Naive thymus-derived CD4-positive, alpha-beta T cell (primary cell): ENCODE results near the gene SYCE3. TPM values are rescaled to one million over a fixed set of nuclear protein-coding genes. Genes with fewer than 3 reads are reported as not detected.

Experiments used
- ATAC-seq: fragments of 150-1000 bp; cut with Tn5 transposase; 2 replicates; pipeline ENCODE4 v1.10.0; 2021; ENCODE audit warnings: mild to moderate bottlenecking, moderate library complexity
- CTCF ChIA-PET: fragments of 350-600 bp; sonication (Branson Sonifier 250); formaldehyde crosslinking; loops from one replicate; lab custom pipeline; 2021; ENCODE audit warnings: antibody characterized with exemption; lab: Charles Lee
- POLR2A ChIA-PET: fragments of 350-600 bp; sonication (Branson Sonifier 250); formaldehyde crosslinking; loops from one replicate; lab custom pipeline; 2021; ENCODE audit warnings: antibody characterized with exemption, inconsistent platforms; lab: Charles Lee
- DNase-seq, 9 donors: peaks; one replicate each; pipeline versions ENCODE4 v3.0.0 to v3.0.0-alpha.2; 2020 to 2022; ENCODE audit warnings: mixed read lengths in 1 of 9
- H3K27ac ChIP-seq: one replicate; pipeline ENCODE4 v1.7.0; 2013; ENCODE audit warnings: mild to moderate bottlenecking, low read depth, low read length, moderate library complexity
- H3K27me3 ChIP-seq, 2 donors: one replicate each; pipeline ENCODE4 v1.7.0; 2013; ENCODE audit warnings: low read length in 2 of 2, mild to moderate bottlenecking in 2 of 2, moderate library complexity in 2 of 2; ENCODE audit not compliant: control insufficient read depth in 2 of 2, insufficient read depth in 2 of 2
- H3K36me3 ChIP-seq, 3 experiments: 1 replicate in 2 of 3; 2 replicates in 1 of 3; pipeline ENCODE4 v1.7.0; 2013; ENCODE audit warnings: low read length in 3 of 3, mild to moderate bottlenecking in 3 of 3, moderate library complexity in 1 of 3; ENCODE audit not compliant: insufficient read depth in 3 of 3, control insufficient read depth in 2 of 3
- H3K4me1 ChIP-seq, 2 donors: one replicate each; pipeline ENCODE4 v1.7.0; 2013; ENCODE audit warnings: low read length in 2 of 2, mild to moderate bottlenecking in 2 of 2, moderate library complexity in 1 of 2; ENCODE audit not compliant: control insufficient read depth in 2 of 2, insufficient read depth in 2 of 2
- H3K4me3 ChIP-seq: 2 replicates; pipeline ENCODE4 v1.7.0; 2013; ENCODE audit warnings: mild to moderate bottlenecking, low read length
- H3K9me3 ChIP-seq, 3 experiments: 1 replicate in 2 of 3; 2 replicates in 1 of 3; pipeline ENCODE4 v1.7.0; 2013; ENCODE audit warnings: low read length in 3 of 3; ENCODE audit not compliant: control insufficient read depth in 2 of 3
- H3K27ac Mint-ChIP-seq, 9 donors: one replicate each; pipeline ENCODE4 v1.8.0; 2020 to 2022; ENCODE audit warnings: mixed read lengths in 9 of 9, mild to moderate bottlenecking in 8 of 9, moderate library complexity in 5 of 9, inconsistent platforms in 2 of 9
- H3K27me3 Mint-ChIP-seq, 5 donors: one replicate each; pipeline ENCODE4 v1.8.0; 2021 to 2022; ENCODE audit warnings: mixed read lengths in 5 of 5, mild to moderate bottlenecking in 1 of 5
- H3K36me3 Mint-ChIP-seq, 5 donors: one replicate each; pipeline ENCODE4 v1.8.0; 2020 to 2022; ENCODE audit warnings: mixed read lengths in 5 of 5, mild to moderate bottlenecking in 3 of 5, inconsistent platforms in 1 of 5
- H3K4me1 Mint-ChIP-seq, 7 donors: one replicate each; pipeline ENCODE4 v1.8.0; 2020 to 2022; ENCODE audit warnings: mixed read lengths in 7 of 7, mild to moderate bottlenecking in 3 of 7, inconsistent platforms in 1 of 7
- H3K4me3 Mint-ChIP-seq, 10 donors: one replicate each; pipeline ENCODE4 v1.8.0; 2020 to 2022; ENCODE audit warnings: mild to moderate bottlenecking in 10 of 10, mixed read lengths in 10 of 10, moderate library complexity in 6 of 10, inconsistent platforms in 2 of 10
- H3K9me3 Mint-ChIP-seq, 11 donors: one replicate each; pipeline ENCODE4 v1.8.0; 2020 to 2022; ENCODE audit warnings: mixed read lengths in 11 of 11, mild to moderate bottlenecking in 4 of 11, inconsistent platforms in 1 of 11, moderate library complexity in 1 of 11
- intact Hi-C, 2 donors: fragments of 100-400 bp; cut with micrococcal nuclease; formaldehyde crosslinking; loops; one replicate each; pipeline ENCODE4 v1.15.1; 2023
- polyA plus RNA-seq, 2 donors: library from polyadenylated mRNA; unstranded; fragments of 300-500 nt; fragmentation: Illumina TruSeq; gene quantifications; one replicate each; pipeline ENCODE4 v1.2.3, GENCODE V29; 2021
- total RNA-seq, 6 experiments: library from RNA in 5 of 6; stranded (reverse) in 5 of 6; gene quantifications; 1 replicate in 5 of 6; 2 replicates in 1 of 6; pipeline ENCODE4 v1.2.3 and lab custom pipeline; 2021 to 2026

The SYCE3 gene, protein sequence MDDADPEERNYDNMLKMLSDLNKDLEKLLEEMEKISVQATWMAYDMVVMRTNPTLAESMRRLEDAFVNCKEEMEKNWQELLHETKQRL
- total RNA-seq (not detected), polyA plus RNA-seq (not detected), total RNA-seq (lab: John Stamatoyannopoulos, UW) (not detected)

DNA sequence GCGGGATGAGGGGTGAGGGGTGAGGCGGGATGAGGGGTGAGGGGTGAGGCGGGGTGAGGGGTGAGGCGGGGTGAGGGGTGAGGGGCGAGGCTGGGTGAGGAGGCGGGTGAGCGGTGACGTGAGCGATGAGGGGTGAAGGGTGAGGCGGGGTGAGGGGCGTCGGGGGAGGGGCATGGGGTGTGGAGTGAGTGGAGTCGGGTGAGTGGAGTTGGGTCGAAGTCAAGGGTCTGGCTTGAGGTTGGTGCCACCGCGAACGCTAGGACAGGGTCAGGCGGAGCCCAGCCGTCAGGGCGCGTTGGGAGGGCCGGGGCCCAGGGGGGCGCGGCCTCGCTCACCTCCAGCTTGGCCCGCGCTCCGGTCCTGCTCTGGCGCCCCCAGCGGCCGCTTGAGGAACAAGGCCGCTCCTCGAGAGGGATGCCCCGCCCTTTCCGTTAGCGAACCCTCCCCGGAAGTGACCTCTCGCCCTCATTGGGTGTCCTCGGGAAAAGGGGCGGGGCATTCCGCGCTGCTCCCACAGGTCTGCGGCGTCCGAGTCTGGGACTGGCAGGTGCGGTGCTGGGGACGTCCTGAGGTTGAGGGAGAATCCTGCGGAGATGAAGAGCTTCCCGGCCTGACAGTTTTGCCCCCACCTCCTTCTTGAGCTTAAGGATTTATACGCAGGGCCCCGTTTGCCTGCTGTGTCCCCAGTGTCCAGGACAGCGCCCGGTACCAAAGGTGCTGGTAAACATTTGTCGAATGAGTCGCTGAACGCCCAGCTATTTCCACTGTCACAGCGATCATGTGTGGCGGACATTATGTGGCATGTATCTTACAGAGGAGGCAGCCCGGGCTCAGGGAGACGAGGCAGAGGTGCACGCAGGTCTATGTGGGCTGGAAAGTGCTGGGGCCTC is at the start of gene SYCE3:
SYCE3 (minus strand) TSS at position 397 of the 890 bp plus-strand sequence. CDS start 6,514 bp downstream, outside the sequence.
- Histone ChIP-seq H3K4me3 (peak within 1 kb of the TSS; percentile 75), H3K36me3 (no peaks in the 10 kb centered on the region), H3K9me3 (no peaks in the 10 kb centered on the region), H3K27ac (peak within 1 kb of the TSS; percentile 67), H3K27me3 (no peaks in the 10 kb centered on the region), H3K4me1 (peaks cover 0 to 4% of the 10 kb centered on the region in 2 donors)
- Mint-ChIP-seq H3K27ac (peak within 1 kb of the TSS; percentile 77 to 96 (median 87)), H3K9me3 (peaks cover 0 to 3% (median 0%) of the 10 kb centered on the region in 11 donors), H3K36me3 (peaks cover 0 to 3% (median 0%) of the 10 kb centered on the region in 5 donors), H3K27me3 (peaks cover 0 to 14% (median 0%) of the 10 kb centered on the region in 5 donors), H3K4me1 (peaks cover 6 to 24% (median 14%) of the 10 kb centered on the region in 7 donors), H3K4me3 (peak within 1 kb of the TSS; percentile 85 to 97 (median 94))
- CTCF ChIA-PET: interaction anchor here (0.6 to 2.7 kb wide), 12 partner anchors 14 to 58 kb away, joined by 3 to 11 read pairs (median 4); partner anchors contain the start of genes KLHDC7B, SCO2 and TYMP
- peak; percentile 92 to 99 (median 96) for DNase-seq
- intact Hi-C loops: loop anchor here (1.0 to 2.0 kb wide), 15 partner anchors 14 to 220 kb away; partner anchors contain the start of genes ARSA (in 1 of the 2), CHKB (in 1 of the 2), LMF2 (in 1 of the 2) and MAPK8IP2 (in 1 of the 2)
- peak; percentile 100 for ATAC-seq
- POLR2A ChIA-PET: interaction anchor here (0.6 to 4.4 kb wide), 16 partner anchors 9 to 90 kb away, joined by 3 to 33 read pairs (median 4); partner anchors contain the start of genes CHKB, LMF2, NCAPH2 and SCO2

DNA sequence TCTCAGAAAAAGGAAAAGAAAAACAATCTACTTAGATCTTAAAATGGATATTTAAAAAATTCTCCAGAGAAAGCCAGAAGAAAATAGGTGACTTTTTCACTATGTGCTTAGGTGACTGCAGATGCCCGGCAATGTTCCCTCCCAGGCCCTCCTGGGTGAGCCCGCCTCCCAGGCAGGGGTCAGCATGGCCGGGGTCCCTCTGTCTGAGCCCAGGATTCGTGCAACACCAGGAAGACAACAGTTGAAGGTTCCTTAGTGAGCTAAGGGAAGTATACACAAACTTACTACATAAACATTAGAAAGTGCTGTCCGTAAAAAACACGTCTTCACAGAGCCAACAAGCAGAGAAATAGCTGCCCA is 49.4 kb upstream of the SYCE3 start:
- no peaks in the 10 kb centered on the region for H3K36me3 ChIP-seq
- Mint-ChIP-seq H3K4me3 (no peak overlapping the region), H3K9me3 (peaks cover 0 to 1% (median 0%) of the 10 kb centered on the region in 11 donors), H3K36me3 (no peaks in the 10 kb centered on the region), H3K4me1 (peaks cover 0 to 10% (median 3%) of the 10 kb centered on the region in 7 donors), H3K27me3 (peaks cover 8 to 37% (median 15%) of the 10 kb centered on the region in 5 donors), H3K27ac (peak overlapping the region in 1 of 9 donors; percentile 24)
- POLR2A ChIA-PET: interaction anchor here (1.2 to 2.2 kb wide), 2 partner anchors 86 to 105 kb away, joined by 4 to 5 read pairs; partner anchors contain the start of genes LMF2 and SCO2
- intact Hi-C loops: loop anchor here in 1 of 2 donors (1.0 kb wide), 1 partner anchor 16 kb away; the partner anchor contains the start of gene ARSA
- no peak overlapping the region for H3K27ac ChIP-seq
- H3K9me3 ChIP-seq: no peaks in the 10 kb centered on the region
- H3K4me1 ChIP-seq: no peaks in the 10 kb centered on the region
- CTCF ChIA-PET: interaction anchor here (0.6 kb wide), 1 partner anchor 62 kb away, joined by 3 read pairs; no protein-coding TSS in a partner anchor
- ATAC-seq (no peak), DNase-seq (no peak)
- no peaks in the 10 kb centered on the region for H3K27me3 ChIP-seq
- no peak overlapping the region for H3K4me3 ChIP-seq

DNA sequence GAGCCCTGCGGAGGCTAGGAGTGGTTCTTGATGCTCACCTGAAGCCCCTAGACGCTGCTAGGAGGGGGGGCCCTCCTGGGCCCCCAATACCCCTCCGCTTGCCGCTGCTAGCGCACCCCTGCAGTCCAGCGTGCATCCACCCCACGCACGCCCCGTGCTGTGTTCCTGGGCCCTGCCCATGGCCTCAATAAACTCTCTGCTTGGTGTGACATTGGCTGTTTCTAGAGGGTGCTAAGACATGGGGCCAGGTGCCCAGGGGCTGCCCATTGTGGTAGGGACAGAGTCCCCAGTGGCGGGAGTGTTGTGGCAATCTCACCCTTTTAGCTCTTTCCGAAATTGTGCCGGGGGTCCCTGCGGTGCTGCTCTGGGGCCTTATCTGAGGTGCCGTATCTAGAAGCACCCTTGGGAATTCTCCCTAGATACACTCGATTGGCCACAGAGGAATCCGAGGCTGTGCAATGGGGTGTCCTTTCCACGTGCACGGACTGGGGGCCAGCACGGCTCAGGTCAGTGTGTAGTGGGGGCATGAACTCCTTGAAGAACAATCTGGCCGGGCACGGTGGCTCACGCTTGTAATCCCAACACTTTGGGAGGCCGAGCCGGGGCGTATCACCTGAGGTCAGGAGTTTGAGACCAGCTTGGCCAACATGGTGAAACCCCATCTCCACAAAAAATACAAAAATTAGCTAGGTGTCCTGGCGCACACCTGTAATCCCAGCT is 48.8 kb upstream of the SYCE3 start:
- H3K9me3 Mint-ChIP-seq: peaks cover 0 to 1% (median 0%) of the 10 kb centered on the region in 11 donors
- Histone ChIP-seq H3K4me1 (no peaks in the 10 kb centered on the region), H3K36me3 (no peaks in the 10 kb centered on the region), H3K9me3 (no peaks in the 10 kb centered on the region), H3K4me3 (no peak overlapping the region), H3K27me3 (no peaks in the 10 kb centered on the region), H3K27ac (no peak overlapping the region)
- CTCF ChIA-PET: no interaction called here
- DNase-seq (no peak), ATAC-seq (no peak)
- no peak overlapping the region for H3K27ac Mint-ChIP-seq
- H3K4me3 Mint-ChIP-seq: no peak overlapping the region
- intact Hi-C loops: loop anchor here in 1 of 2 donors (1.0 kb wide), 1 partner anchor 17 kb away; the partner anchor contains the start of gene ARSA
- POLR2A ChIA-PET: interaction anchor here (1.2 to 2.2 kb wide), 2 partner anchors 86 to 104 kb away, joined by 4 to 5 read pairs; partner anchors contain the start of genes LMF2 and SCO2
- H3K4me1 Mint-ChIP-seq: peaks cover 0 to 10% (median 3%) of the 10 kb centered on the region in 7 donors
- H3K27me3 Mint-ChIP-seq: peaks cover 11 to 40% (median 16%) of the 10 kb centered on the region in 5 donors
- H3K36me3 Mint-ChIP-seq: no peaks in the 10 kb centered on the region

DNA sequence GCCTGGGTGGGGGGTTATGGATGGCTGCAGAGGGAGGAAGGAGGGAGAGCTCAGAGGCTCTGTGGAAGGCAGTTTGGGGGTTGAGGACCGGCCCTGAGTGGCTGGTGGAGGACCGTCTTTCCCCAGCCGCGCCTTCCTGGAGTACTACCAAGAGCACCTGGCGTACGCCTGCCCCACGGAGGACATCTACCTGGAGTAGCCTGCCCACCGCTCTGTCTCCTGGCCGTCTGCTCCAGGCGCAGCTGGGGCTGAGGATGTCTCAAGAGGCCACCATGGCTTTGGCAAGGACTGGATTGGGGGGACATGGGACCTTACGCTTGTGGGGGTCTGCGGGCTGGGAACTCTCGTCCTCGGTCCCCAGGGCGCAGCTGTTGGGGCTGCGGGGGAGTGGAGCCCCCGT is 47.9 kb upstream of the SYCE3 start:
- no peak for ATAC-seq
- Mint-ChIP-seq H3K36me3 (no peaks in the 10 kb centered on the region), H3K4me1 (peaks cover 0 to 10% (median 3%) of the 10 kb centered on the region in 7 donors), H3K27ac (no peak overlapping the region), H3K4me3 (no peak overlapping the region), H3K27me3 (peaks cover 16 to 43% (median 23%) of the 10 kb centered on the region in 5 donors), H3K9me3 (peaks cover 0 to 1% (median 0%) of the 10 kb centered on the region in 11 donors)
- intact Hi-C loops: no loop called here
- POLR2A ChIA-PET: no interaction called here
- CTCF ChIA-PET: interaction anchor here (0.6 kb wide), 1 partner anchor 10 kb away, joined by 3 read pairs; no protein-coding TSS in a partner anchor
- DNase-seq: no peak
- H3K36me3 ChIP-seq: no peaks in the 10 kb centered on the region
- no peak overlapping the region for H3K27ac ChIP-seq
- no peaks in the 10 kb centered on the region for H3K4me1 ChIP-seq
- H3K4me3 ChIP-seq: no peak overlapping the region
- H3K27me3 ChIP-seq: no peaks in the 10 kb centered on the region
- H3K9me3 ChIP-seq: no peaks in the 10 kb centered on the region

DNA sequence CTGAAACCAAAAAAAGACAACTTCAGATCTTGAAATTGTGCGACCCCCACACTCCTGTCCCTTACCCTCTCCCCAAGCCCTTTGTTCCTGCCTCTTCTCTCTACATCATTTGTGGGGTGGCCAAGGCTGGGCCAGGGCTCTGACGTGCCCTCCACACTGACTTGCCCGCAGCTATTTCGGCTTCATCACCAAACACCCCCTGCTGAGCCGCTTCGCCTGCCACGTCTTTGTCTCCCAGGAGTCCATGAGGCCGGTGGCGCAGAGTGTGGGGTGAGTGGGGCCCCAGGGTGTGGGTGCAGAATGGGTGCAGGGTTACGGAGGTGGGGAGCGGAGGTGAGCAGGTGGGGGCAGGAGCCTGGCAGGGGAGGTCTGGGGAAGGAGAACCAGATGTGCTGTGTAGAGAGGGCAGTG is 47.3 kb upstream of the SYCE3 start:
- CTCF ChIA-PET: interaction anchor here (0.6 kb wide), 1 partner anchor 11 kb away, joined by 3 read pairs; no protein-coding TSS in a partner anchor
- no peak overlapping the region for H3K4me3 ChIP-seq
- H3K27me3 ChIP-seq: no peaks in the 10 kb centered on the region
- intact Hi-C loops: no loop called here
- no peak overlapping the region for H3K27ac Mint-ChIP-seq
- no peaks in the 10 kb centered on the region for H3K36me3 ChIP-seq
- POLR2A ChIA-PET: no interaction called here
- peaks cover 16 to 45% (median 27%) of the 10 kb centered on the region in 5 donors for H3K27me3 Mint-ChIP-seq
- no peak overlapping the region for H3K27ac ChIP-seq
- no peak for DNase-seq
- no peaks in the 10 kb centered on the region for H3K36me3 Mint-ChIP-seq
- H3K9me3 ChIP-seq: no peaks in the 10 kb centered on the region
- no peak overlapping the region for H3K4me3 Mint-ChIP-seq
- no peaks in the 10 kb centered on the region for H3K4me1 ChIP-seq
- peaks cover 0 to 1% (median 0%) of the 10 kb centered on the region in 11 donors for H3K9me3 Mint-ChIP-seq
- no peak for ATAC-seq
- peaks cover 0 to 10% (median 3%) of the 10 kb centered on the region in 7 donors for H3K4me1 Mint-ChIP-seq

DNA sequence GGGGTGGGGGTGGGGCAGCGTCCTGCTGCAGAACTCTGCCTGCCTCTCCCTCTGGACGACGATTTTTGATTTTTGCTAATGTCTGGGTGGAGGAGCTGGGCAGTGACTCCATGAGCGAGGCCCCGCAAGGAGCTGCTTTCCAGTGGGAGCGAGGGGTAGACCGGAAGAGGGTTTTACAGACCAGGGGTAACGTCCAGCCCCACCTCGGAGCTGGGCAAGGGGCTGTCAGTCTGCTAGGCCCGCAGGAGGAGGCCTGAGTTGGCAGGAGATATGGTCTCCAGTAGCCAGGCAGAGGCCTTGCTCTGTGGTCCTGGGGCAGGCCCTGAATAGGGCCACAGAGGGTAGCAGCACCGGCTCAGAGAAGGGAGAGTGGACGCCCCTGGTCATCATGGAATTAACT is 46.9 kb upstream of the SYCE3 start:
- no peaks in the 10 kb centered on the region for H3K27me3 ChIP-seq
- no peak for ATAC-seq
- H3K4me3 ChIP-seq: no peak overlapping the region
- H3K36me3 ChIP-seq: no peaks in the 10 kb centered on the region
- peaks cover 16 to 46% (median 27%) of the 10 kb centered on the region in 5 donors for H3K27me3 Mint-ChIP-seq
- ChIA-PET CTCF (no interaction called here), POLR2A (no interaction called here)
- H3K9me3 Mint-ChIP-seq: peaks cover 0 to 1% (median 0%) of the 10 kb centered on the region in 11 donors
- intact Hi-C loops: no loop called here
- H3K4me1 Mint-ChIP-seq: peaks cover 0 to 10% (median 3%) of the 10 kb centered on the region in 7 donors
- H3K36me3 Mint-ChIP-seq: no peaks in the 10 kb centered on the region
- H3K4me1 ChIP-seq: no peaks in the 10 kb centered on the region
- no peaks in the 10 kb centered on the region for H3K9me3 ChIP-seq
- no peak overlapping the region for H3K27ac Mint-ChIP-seq
- no peak overlapping the region for H3K4me3 Mint-ChIP-seq
- no peak overlapping the region for H3K27ac ChIP-seq
- DNase-seq: no peak
